GM19240 (cell line): ENCODE data around the gene ACOXL.

Experiments
- DNase-seq: peaks from one replicate; pipeline ENCODE4 v3.0.0; 2011; ENCODE audit warnings: low spot score; ENCODE audit not compliant: insufficient read length

The ACOXL gene

DNA sequence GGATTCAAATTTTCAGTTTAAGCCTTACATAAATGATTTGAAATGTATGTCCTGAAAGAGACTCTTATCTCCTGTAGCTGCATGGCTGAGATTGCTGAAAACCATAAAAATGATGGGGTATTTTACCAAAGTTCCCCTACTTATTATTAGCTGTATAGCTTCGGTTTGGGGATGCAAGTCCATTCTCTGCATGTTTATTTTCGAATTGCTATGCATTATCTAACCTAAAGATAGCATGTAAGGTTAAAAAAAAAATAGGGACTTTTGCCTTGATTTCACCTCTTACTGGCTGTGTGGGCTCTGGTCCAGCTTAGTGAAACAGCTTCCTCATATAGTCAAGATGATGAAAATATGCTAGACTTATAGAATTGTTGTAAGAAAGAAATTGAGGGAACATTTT lies 14.0 kb upstream of the ACOXL start:
- no peak for DNase-seq

DNA sequence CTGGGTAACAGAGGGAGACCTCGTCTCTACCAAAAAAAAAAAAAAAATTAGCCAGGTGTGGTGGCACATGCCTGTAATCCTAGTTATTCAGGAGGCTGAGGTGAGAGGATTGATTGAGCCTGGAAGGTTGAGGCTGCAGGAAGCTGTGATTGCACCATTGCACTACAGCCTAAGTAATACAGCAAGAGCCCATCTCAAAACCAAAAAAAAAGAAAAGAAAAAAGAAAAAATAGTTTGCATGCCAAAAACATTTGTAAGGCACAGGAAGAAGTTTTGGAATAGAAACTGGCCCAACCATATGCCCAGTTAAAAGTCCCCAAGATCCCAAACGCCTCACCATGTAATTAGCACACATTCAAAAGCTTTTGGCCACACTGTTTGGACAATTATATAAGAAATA lies 13.4 kb upstream of the ACOXL start:
- no peak for DNase-seq

DNA sequence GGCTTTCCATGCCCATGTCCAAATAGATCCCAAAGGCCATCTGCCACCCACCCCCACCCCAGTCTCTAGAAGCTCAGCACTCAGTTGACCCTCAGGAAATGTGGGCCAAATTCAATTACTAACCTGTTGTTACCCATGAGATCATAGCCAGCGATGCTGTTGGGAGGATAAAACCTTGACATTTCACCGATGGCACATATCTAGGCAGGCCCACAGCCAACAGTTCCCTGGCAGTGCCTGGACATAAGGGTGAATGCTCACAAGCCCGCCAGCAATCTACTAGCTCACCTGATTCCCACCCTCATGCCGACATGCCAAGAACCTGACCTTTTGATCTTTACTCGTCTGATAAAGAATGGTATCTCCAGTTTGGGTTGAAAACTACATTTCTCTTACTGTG lies 11.8 kb upstream of the ACOXL start:
- DNase-seq = no peak

- DNase-seq = no peak
Observed at GRCh38 chr2:110724820-110725219, 7.6 kb upstream of the ACOXL start.

- no peak for DNase-seq
Observed at GRCh38 chr2:110725370-110725769, 7.0 kb upstream of the ACOXL start.

DNA sequence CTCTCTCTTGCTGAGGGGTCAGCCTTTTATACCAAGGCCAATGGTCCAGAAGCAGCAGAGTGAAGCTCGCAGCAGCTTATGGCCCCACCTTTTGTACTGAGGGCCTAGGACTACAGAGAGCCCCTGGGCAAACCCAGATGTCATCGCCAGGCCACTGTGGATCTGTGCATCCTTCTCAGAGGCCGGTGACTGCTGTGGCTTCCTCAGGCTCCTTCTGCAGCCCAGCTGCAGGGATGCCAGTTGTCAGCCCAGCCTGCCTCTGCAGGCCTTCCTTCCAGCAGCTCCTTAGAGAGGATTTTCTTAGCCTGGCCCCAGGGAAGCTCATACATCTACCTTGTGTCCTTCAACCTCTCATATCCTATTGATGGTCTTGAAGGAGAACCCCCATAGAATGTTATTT lies 6.5 kb upstream of the ACOXL start:
- no peak for DNase-seq

DNA sequence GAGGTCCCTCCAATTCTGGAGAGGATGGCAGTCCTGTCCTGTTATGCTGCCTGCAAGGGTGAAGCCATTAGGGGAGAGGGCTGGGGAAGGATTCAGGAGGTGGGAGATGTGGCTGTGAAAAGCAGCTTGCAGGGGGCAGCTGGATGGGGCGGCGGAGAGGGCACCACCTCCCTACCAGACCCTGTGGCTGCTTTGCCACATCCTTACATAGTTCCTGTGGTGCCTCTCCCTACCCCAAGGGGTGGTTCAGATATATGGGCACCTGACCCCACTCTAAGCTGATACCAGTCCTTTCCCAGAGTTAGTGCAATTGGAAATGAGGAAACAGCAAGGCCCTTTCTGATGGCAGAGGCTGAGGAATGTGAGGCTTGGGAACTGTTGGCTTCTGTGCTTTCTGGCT lies 6.1 kb upstream of the ACOXL start:
- no peak for DNase-seq

GRCh38 chr2:110727923-110728322 lies 4.5 kb upstream of the ACOXL start:
- DNase-seq = no peak

GRCh38 chr2:110729106-110729505 lies 3.3 kb upstream of the ACOXL start:
- no peak for DNase-seq

DNA sequence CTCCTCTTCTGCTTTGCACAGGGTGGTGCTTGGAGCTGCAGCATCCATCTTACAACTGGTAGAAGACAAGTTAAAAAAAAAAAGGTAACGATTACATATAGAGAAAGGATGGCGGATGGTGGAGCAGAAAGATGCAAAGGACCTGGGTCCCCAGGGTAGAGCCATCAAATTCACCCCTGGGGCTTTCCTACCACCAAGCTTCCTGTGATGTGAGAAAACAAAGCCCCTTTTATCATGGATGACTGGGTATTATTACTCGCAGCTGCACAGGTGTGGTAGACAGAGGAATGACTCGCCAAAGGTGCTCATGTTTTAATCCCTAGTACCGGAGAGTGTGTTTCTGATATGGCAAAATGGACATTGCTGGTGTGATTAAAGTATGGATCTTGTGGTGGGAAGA lies 1.3 kb upstream of the ACOXL start:
- no peak for DNase-seq

- no peak for DNase-seq
Observed at GRCh38 chr2:110735366-110735765, 3.0 kb downstream of the ACOXL start.

DNA sequence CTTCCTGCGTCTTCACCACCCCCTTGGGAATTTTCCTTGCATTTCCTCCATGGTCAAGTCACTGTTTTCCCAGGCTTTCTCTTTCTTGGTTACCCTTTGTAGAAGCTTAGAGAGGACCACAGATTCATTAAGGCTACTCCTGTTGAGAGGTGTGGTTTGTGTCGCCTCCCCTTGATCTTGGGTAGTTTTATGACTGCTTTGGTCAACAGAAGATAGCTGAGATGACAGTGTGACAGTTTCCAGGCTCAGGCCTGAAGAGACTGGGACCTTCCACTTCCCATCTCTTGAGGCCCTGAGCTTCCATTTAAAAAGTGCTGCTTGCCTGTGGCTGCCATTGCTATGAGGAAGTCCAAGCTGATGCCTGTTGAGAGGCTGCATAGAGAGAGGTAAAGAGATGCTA lies 5.4 kb downstream of the ACOXL start:
- DNase-seq = no peak

- no peak for DNase-seq
Observed at GRCh38 chr2:110740747-110741349, 8.5 kb downstream of the ACOXL start.

DNA sequence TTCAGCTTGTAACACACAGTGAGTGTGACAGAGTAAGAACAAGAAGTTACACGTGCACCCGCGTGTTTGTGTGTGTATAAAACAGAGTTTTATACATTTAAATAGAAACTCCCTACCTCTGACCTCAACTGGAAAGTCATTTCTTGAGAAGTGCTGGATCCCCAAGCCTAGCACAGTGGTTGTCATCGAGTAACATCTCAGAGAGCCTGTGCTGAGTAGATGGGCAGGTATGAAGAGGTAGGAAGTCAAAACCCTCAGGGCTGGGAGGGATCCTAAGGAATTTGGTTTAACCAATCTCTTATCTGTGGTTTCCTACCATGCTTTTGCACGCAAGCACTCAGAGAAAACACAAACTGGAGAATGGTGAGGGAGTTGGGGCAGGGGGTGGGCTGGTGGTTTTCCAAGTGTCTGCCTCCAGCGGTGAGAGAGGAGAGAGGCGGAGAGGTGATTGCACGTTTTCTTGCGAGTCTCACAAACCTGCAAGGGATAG lies 9.2 kb downstream of the ACOXL start:
- no peak for DNase-seq

GRCh38 chr2:110742412-110742811 lies 10.0 kb downstream of the ACOXL start:
- DNase-seq = no peak

DNA sequence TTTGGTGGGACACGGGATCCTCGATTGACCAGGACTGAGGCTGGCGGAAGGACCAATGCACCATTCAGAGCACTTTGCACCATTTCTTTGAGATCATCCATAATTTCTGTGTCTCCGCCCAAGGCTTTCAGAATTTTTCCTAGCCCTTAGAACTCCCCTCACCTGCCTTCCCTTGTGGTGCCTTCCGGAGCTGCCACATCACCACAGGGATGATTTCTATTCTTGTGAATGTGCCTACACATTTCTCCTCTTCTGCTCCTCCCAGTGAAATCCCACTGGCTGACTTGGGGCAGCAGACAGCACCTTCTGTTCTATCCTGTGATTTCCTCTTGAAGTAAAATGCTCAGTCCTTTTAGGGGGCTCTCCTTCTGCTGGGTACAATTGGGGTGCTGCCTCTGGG lies 11.2 kb downstream of the ACOXL start:
- DNase-seq = no peak

DNA sequence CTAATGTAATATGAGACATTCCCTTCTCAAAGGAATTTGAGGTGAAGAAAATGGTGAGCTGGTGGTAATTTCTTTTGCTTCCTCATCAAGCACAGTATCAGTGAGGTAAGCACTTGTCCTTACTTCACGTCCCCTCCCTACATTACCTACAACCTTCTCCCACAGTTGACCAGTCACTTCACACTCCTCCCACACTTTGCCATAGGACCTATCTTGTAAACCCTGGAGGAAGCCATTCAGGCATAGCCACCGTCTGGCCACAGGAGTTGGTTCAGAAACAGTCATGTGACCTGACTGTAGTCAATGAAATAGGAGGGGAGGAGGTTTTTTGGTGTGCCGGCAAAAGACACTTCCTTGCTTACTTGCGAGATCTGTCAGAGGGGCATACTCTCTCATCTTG lies 12.1 kb downstream of the ACOXL start:
- DNase-seq = no peak

DNA sequence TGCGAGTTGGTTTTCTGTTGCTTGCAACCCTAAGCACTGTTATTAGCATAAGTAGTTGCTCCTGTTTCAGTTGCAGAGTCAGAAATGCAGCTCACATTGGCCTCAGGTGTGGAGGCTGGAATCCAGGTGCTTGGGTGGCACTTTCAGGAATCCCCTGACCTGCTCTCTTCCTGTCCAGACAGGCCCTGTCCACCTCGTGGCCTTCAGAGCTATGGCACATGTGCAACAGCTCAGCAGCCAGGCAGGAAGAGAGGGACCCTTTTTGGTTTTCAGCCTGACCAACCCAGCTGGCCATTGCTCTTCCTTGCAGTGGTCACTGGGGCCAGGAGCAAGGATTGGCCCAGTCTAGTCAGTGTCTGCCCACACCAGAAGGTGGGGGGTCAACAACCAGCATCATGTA lies 12.7 kb downstream of the ACOXL start:
- DNase-seq = no peak

DNA sequence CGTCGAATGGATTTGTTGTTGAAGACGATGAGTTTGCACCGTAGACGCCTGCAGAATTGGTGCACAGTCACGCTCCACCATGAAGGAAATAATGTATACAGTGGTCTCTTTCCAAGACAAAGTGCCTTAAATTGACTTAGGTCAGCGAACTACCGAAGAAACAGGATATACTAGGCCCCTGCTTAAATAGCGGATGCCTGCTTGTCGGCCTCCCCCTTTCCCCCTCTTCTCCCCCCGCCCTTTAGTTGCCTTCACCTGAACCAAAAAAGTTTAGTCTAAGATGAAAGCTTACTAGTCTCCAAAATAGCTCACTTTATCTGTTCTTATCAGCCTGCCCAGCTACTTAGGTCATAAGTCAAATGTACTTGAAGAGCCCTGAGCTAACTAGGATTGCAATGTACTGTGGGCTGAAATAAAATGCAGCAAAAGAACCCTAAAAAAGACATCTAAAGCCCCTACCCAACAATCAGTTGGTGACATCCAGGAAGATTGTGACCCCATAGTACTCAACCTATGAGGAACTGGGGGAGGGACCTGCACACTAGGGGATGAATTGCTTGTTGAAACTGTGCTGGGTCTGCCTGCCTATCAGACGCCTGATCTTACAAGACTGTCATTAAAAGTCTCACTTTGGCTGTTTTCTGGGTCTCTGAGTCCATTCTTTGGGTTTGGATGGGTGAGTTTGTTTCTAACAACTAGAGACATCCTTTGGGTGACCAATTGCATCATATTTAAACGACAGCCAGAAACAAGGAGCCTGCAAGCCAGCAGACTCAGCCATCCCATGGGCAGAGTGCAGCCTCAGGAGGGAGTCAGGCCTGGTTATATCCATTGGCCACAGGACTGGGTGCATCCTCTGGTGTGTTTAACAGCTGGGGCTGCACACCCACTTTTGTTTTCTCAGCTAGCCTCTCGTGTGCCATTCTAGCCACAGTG lies 14.5 kb downstream of the ACOXL start:
- no peak for DNase-seq

DNA sequence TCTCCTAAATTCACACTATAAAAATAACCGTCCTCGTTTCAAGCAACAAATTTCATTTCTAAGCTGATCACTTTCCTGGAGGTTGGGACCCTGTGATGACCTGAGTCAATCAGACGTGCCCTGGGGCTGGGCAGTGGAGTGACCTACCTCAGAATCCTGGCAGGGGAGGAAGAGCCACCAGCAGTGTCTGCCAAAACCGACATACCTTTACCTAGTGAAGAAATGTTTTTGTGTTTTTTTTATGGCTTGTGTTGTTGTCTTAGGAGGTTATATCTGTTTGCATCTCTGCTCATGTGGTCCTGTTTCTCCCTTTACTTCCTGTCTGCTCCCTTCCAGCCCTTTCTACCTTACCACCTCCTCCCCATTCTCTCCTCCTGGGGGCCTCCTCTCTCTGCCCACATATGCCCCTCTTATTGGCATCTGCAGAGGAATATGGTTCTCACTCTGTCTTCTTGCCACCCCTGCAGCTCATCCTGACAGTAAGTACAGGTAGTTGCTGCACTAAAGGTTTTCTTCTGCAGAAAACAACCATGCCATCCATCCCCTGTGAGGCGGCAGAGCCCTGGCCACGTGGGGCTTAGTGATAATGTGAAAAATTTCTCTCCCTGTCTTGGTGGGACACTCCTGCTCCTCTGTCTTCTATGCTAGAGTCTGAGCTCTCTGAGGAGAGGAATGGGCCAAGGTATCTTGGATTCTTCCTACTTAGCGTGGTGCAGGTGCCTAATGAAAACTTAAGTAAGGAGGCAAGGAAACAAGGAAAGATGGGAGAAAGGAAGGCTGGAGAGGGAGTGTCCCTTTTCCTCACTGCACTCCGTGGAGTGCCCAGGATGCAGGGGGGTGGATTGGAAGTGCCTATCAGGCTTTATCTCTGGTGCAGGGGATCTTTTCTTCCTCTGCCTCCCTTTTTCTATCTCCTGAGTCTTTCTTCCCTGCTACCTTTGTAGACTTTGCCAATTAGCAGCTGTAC lies 15.4 kb downstream of the ACOXL start:
- DNase-seq = no peak

DNA sequence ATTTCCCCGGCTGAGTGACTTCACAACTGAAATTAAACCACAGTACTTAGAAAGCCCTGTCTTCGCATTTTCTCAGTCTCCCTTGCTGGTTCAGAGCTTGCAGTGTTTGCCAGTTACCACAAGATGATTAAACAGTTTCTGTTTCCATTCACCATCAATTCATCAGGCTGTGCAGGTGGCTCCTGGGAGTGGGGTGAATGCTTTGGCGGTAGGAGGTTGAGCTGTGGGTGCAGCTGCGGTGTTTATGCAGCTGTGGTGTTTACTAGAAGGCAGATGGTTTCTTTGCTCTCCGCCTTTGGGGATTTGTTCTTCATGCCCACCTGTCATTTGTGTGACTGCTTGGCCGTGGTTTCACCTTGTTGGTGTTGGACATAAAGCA lies 16.1 kb downstream of the ACOXL start:
- DNase-seq = peak; percentile 73

DNA sequence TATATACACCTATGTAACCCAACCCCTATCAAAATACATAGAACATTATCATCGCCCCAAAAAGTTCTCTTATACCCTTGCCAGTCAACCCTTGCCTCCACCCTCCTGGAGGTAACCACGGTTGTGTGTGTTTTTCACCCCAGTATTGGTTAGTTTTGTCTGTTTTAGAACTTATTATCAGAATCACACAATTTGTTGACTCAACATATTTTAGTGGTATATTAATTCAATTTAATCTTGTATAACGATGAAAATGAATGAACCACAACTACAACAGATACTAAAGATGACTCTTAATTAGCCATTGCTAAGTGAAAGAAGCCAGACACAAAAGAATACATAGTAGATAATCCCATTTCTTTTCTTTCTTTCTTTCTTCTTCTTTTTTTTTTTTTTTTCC lies 19.3 kb downstream of the ACOXL start:
- DNase-seq = no peak
